GF-D8 (cell line): ENCODE data around the gene NSMF.

ENCODE experiments used
- DNase-seq: peaks from one replicate; lab custom pipeline; 2025; lab: John Stamatoyannopoulos, UW

The NSMF gene

GRCh38 chr9:137447722-137448601, 11.2 kb downstream of the NSMF start:
- no peak for DNase-seq

DNA sequence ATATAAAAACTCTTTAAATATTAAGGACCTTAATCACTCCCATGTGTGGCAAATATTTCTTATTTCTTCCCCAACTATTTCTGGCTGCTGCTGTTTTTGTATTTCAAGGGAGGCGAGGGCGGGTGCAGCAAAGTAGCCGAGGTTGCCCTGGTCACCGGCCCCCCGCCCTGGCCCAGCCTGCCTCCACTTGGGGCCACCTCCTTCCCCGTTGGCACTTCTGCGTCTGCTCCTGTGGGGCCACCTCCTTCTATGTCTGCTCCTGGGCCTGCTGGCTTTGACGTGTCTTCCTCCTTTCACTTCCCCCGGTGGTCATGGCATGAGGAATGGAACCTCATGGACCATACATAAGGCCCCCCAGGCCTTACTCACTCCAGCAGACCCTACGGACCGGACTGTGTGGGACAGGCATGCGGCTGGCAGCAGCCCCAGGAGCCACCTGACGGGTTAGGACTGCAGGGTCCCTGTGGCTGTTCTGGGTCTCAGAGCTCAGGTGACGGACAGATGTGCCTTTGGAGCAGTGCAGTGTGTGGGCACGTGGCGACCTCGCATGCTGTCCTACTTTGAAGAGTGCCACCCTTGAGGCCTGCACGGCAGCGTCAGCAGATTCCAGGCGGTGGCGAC, 12.2 kb downstream of the NSMF start:
- DNase-seq = no peak

- DNase-seq = no peak
Observed at GRCh38 chr9:137445930-137446431, 13.2 kb downstream of the NSMF start.

- DNase-seq = no peak
Observed at GRCh38 chr9:137445275-137445807, 13.8 kb downstream of the NSMF start.

DNA sequence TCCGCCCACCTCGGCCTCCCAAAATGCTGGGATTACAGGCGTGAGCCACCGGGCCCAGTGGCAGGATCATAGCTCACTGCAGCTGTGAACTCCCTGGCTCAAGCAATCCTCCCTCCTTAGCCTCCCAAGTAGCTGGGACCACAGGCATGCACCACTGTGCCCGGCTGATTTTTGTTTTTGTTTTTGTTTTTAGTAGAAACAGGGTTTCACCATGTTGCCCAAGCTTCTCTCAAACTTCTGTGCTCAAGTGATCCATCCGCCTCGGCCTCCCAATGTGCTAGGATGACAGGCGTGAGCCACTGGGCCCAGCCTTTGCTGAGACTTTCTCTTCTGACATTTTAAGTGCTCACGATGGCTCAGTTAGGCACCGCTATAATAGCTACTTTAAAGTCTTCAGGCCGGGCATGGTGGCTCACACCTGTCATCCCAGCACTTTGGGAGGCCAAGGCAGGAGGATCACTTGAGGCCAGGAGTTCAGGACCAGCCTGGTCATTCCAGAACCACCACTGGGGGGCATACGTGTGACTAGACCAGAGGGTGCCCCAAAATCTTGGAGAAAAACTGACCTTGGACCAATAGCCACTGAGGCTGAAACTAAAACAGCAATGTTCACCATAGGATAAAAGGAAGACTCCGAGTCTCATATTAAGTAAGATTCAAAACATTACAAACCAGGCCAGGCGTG, 14.9 kb downstream of the NSMF start:
- DNase-seq = no peak

DNA sequence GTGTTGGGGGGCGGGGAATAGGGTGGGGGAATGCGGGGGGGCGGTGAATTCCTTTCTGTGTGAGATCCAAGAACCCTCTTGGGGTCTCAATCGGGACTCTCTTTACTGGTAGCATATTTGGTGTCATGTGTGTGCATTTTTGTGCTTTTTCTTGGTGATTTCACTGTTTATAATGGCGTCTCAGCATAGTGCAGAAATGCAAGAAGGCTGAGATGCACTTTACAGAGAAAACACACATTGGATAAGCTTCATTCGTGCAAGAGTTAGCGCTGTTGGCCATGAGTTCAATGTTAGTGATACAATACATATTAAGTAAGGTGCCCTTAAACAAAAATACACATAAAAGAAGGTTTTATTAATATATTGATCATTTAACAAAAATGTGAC, 17.2 kb downstream of the NSMF start:
- no peak for DNase-seq

DNA sequence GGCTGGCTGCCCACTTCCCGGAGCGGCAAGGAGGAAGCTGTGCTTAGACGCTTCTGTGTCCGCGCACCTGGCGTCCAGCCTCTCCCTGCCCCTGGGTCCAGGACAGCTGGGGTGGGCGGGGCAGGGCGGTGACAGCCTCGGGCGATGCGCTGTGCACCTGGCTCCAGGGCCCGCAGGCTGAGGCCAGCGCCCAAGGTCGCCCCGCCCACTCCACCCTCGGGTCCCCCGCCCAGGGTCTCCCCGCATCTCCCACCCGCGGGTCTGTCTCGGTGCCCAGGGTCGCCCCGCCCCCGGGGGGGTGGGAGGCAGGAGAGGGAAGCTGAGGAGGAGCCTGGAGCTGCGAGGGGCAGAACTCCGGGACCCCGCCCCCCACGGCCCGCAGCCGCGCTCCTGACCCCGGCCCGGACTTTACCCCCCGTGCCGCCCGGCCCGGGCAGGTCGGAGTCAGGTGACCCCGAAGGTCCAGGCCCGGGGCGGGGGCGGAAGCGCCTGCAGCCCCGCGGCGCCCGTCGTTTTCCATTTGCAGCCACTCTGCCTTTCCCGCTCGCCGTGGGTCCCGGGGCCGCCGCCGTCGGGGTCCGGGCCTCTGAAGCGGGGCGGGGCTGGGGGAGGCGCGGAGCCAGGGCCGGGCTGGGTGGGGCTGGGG, 17.7 kb downstream of the NSMF start, which contains the start of gene ENTPD8:
Gene ENTPD8, minus strand, starts transcription at position 69 of the 646 bp plus-strand sequence. CDS start 3,072 bp downstream, outside the sequence.
- no peak for DNase-seq

DNA sequence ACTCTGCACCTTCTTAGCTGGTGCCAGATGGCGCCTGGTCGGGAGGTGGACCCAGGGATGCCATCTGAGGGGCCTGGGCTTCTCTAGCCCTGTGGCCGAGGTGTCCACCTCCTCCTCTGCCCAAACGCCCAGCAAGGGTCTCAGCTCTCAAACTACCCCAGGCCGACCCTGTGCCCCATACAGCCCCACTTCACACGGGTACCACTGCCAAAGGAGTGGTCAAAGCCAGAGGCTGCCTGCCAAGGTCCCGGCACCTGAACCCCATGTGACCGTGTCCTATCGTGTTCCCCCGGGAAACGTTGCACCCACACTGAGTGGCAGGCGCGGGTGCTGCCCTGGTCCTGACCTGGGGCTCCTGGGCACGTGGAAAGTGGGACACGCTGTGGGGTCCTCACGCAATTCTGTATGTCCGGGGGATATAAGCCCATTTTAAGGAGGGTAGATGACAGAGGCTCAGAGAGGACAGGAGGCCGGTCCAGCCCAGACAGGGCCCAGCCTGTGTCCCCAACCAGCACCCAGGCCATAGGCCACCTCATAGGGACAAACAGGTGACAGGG, 19.9 kb downstream of the NSMF start:
- DNase-seq = no peak

GRCh38 chr9:137438591-137439157, 20.5 kb downstream of the NSMF start:
- no peak for DNase-seq

- DNase-seq = no peak
Observed at GRCh38 chr9:137437691-137438590, 21.2 kb downstream of the NSMF start.

DNA sequence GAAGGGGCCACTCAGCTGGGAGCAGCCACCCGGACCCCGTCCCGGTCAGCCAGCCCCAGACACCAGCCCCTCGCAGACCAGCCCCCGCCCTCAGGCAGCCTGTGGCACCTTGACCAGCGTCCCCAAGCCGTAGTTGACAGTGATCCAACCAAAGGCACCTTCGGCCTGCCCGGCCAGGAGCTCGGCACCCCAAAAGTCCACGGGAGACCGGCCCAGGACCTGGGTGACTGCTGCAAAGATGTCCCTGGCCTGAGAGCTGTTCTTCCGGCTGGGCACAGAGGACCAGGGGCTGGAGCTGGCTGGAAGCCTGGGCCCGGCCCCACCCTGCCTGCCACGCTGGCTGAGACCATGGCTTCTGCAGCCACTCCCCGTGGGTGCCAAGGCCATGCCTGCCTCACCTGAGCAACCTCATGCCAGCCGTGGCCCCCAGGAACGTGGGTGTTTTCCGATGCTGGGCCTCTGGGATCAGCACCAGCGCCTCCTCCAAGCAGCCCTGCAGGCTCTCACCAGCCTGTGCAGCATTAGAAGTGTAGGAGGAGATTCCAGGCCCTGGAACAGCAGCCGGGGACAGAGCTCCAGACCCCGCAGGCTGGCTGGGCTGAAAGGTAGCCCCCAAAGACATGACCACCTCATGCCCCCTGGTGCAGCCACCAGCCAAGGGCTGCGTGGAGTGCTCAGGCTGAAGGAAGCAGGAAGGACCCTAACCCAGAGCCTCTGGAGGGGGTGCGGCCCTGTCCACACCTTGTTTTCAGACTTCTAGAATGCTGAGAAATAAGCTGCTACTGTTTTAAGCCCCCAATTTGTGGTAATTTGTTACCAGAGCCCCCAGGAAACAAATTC, 22.2 kb downstream of the NSMF start:
- DNase-seq = no peak

DNA sequence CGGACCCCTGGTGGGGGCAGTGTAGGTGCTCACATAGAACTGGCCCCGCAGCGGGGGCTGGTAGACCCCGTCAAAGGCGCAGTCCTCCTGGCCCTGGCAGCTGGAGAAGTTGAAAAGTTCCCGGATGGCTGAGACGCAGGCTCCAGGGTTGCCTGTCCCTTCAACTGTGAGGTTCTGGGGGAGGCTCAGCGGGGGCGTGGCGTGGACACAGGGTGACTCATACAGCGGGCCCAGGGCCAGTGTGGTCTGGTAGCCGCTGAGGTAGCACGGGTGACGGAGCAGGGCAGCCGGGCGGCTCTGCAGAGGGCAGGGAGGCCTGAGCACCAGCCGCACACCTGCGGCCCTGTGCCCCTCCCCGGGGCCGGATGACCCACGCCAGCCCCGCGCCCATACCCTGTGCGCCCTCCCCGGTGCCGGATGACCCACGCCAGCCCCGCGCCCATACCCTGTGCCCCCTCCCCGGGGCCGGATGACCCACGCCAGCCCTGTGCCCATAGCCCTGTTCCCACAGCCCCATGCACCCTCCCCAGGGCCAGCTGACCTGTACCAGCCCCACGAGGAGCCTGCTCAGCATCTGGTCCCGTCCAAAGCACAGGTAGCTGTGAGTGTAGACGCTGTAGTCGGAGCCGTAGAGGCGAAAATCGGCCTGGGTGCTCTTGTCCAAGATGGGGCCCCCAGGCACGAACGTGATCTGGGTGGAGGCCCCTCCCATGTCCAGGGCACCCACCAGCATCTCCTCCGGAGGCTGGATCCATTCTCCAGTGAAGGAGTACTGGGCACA, 23.0 kb downstream of the NSMF start:
- DNase-seq = no peak

- DNase-seq = no peak
Observed at GRCh38 chr9:137435381-137435891, 23.7 kb downstream of the NSMF start.

- DNase-seq = no peak
Observed at GRCh38 chr9:137434498-137435380, 24.4 kb downstream of the NSMF start.

GRCh38 chr9:137433916-137434431, 25.2 kb downstream of the NSMF start:
- DNase-seq = no peak

- no peak for DNase-seq
Observed at GRCh38 chr9:137433349-137433915, 25.7 kb downstream of the NSMF start.
